MCF 10A (cell line): ENCODE results near the gene TWIST2. TPM values are rescaled to one million over a fixed set of nuclear protein-coding genes. Genes with fewer than 3 reads are reported as not detected.

Experiments
- BruUV-seq: library from RNA; stranded (reverse); fragments of 400-500 nt; replicated peaks from 2 replicates; lab custom pipeline; 2021; lab: Mats Ljungman, UMichigan
- CTCF ChIA-PET: fragments of 300-600 bp; sonication (Branson Sonifier 250); formaldehyde crosslinking; extraction: SDS; loops from one replicate; lab custom pipeline; 2021; ENCODE audit warnings: antibody characterized with exemption, inconsistent platforms; lab: Yijun Ruan, JAX
- POLR2A ChIA-PET: fragments of 300-600, 350-650 bp; sonication (Branson Sonifier 250); formaldehyde crosslinking; extraction: SDS; loops from one replicate; lab custom pipeline; 2020; ENCODE audit warnings: antibody characterized with exemption, inconsistent platforms; lab: Yijun Ruan, JAX
- DNase-seq: peaks from one replicate; pipeline ENCODE4 v3.0.0-alpha.2; 2018; ENCODE audit not compliant: unreplicated experiment
- H3K27ac Mint-ChIP-seq: one replicate; pipeline ENCODE4 v1.8.0; 2022; ENCODE audit warnings: mild to moderate bottlenecking, low read depth, mixed read lengths; ENCODE audit not compliant: unreplicated experiment
- H3K27me3 Mint-ChIP-seq: one replicate; pipeline ENCODE4 v1.8.0; 2022; ENCODE audit warnings: mixed read lengths; ENCODE audit not compliant: insufficient read depth, unreplicated experiment
- H3K36me3 Mint-ChIP-seq: one replicate; pipeline ENCODE4 v1.8.0; 2022; ENCODE audit warnings: mild to moderate bottlenecking, moderate library complexity, mixed read lengths; ENCODE audit not compliant: insufficient read depth, unreplicated experiment
- H3K4me1 Mint-ChIP-seq: one replicate; pipeline ENCODE4 v1.8.0; 2022; ENCODE audit warnings: mixed read lengths; ENCODE audit not compliant: insufficient read depth, unreplicated experiment
- H3K4me3 Mint-ChIP-seq: one replicate; pipeline ENCODE4 v1.8.0; 2022; ENCODE audit warnings: mild to moderate bottlenecking, moderate library complexity, mixed read lengths; ENCODE audit not compliant: unreplicated experiment
- H3K9me3 Mint-ChIP-seq: one replicate; pipeline ENCODE4 v1.8.0; 2022; ENCODE audit warnings: mixed read lengths; ENCODE audit not compliant: unreplicated experiment
- intact Hi-C: fragments of 100-400 bp; cut with micrococcal nuclease; formaldehyde crosslinking; loops from 2 replicates; pipeline ENCODE4 v1.14.1; 2022
- total RNA-seq: library from RNA; stranded (reverse); gene quantifications from 2 replicates; pipeline ENCODE4 v1.2.3, GENCODE V29; 2022
- TF ChIP-seq, protein P1 (sequence below): fragments of 200-600 bp; IDR thresholded peaks from one replicate; pipeline ENCODE4 v1.8.0; 2022; ENCODE audit warnings: antibody characterized with exemption, mild to moderate bottlenecking; ENCODE audit not compliant: unreplicated experiment

TWIST2 gene
- total RNA-seq, 1 experiment from 2014 or later = 30.2 TPM

DNA sequence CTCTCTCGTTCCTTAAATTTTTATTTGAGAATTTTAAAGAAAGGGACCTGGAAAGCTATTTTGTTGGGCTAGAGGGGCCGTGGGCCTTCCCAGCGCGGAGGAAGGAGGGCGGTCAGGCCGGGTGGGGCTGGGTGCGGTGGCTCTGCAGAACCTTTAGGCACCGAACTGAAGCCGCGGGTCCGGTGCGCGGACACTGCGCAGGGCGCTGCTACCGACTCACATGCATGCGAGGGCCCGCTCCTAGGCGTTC is 1.6 kb upstream of the TWIST2 start:
- no TSS peak for BruUV-seq

DNA sequence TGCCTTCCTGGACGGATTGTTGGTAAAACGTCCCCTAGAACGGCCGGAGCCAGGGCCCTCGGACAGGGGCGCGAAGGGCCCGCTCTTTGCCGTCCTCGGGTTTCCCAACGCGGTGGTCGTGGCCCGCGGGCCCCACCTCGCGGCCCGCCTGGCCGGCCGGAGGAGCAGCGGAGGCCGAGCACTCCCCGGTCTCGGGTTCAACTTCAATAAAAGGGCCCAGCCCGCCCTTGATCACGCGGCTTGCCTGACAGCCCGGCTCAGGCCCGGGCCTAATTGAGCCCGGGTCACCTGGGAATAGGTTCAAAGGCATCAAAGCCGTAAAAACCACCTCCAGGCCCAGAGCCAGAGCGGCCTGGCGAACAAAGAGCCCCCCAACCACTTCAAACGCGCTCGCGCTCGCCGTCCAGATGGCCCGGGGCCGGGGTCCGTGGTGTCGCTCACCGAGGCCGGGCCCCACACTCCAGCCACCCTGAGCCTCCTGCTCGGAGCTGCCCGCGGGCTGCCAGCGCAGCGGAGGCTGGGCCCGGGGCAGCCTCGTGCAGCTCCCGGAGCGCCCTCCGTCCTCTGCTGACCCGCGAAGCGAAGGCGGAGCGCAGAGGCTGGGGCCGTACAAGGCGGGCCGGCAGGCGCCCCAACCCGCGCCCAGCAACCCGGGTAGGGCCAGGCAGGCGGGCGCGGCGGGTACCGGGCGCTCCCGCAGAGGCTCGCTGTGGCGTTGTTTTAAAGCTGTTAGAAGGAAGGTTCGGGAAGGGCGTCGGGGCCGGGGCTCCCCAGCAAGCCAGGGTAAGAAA is 1.1 kb upstream of the TWIST2 start:
- BruUV-seq = no TSS peak
- Mint-ChIP-seq H3K27ac (no peak overlapping the region), H3K4me1 (peaks cover 6% of the 10 kb centered on the region), H3K9me3 (no peaks in the 10 kb centered on the region), H3K4me3 (peak overlapping the region; percentile 89), H3K27me3 (no peaks in the 10 kb centered on the region), H3K36me3 (peaks cover 7% of the 10 kb centered on the region)
- ChIA-PET POLR2A (interaction anchor here (1.7 to 5.7 kb wide), 5 partner anchors 16 to 128 kb away, joined by 5 to 54 read pairs (median 11); no protein-coding TSS in a partner anchor), CTCF (interaction anchor here (0.7 kb wide), 1 partner anchor 262 kb away, joined by 3 read pairs; no protein-coding TSS in a partner anchor)
- DNase-seq = no peak
- TF ChIP-seq, protein P1, sequence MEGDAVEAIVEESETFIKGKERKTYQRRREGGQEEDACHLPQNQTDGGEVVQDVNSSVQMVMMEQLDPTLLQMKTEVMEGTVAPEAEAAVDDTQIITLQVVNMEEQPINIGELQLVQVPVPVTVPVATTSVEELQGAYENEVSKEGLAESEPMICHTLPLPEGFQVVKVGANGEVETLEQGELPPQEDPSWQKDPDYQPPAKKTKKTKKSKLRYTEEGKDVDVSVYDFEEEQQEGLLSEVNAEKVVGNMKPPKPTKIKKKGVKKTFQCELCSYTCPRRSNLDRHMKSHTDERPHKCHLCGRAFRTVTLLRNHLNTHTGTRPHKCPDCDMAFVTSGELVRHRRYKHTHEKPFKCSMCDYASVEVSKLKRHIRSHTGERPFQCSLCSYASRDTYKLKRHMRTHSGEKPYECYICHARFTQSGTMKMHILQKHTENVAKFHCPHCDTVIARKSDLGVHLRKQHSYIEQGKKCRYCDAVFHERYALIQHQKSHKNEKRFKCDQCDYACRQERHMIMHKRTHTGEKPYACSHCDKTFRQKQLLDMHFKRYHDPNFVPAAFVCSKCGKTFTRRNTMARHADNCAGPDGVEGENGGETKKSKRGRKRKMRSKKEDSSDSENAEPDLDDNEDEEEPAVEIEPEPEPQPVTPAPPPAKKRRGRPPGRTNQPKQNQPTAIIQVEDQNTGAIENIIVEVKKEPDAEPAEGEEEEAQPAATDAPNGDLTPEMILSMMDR = no peak
- intact Hi-C loops = loop anchor here (1.0 kb wide), 1 partner anchor 127 kb away; no protein-coding TSS in a partner anchor

More for the DNA sequence above, 1.6 kb upstream of the TWIST2 start:
- TF ChIP-seq, protein P1 = no peak
- Mint-ChIP-seq H3K27me3 (no peaks in the 10 kb centered on the region), H3K27ac (no peak overlapping the region), H3K36me3 (peaks cover 7% of the 10 kb centered on the region), H3K4me1 (peaks cover under 1% of the 10 kb centered on the region), H3K9me3 (no peaks in the 10 kb centered on the region), H3K4me3 (no peak overlapping the region)
- ChIA-PET POLR2A (no interaction called here), CTCF (interaction anchor here (0.7 kb wide), 1 partner anchor 262 kb away, joined by 3 read pairs; no protein-coding TSS in a partner anchor)
- intact Hi-C loops = no loop called here
- DNase-seq = no peak

DNA sequence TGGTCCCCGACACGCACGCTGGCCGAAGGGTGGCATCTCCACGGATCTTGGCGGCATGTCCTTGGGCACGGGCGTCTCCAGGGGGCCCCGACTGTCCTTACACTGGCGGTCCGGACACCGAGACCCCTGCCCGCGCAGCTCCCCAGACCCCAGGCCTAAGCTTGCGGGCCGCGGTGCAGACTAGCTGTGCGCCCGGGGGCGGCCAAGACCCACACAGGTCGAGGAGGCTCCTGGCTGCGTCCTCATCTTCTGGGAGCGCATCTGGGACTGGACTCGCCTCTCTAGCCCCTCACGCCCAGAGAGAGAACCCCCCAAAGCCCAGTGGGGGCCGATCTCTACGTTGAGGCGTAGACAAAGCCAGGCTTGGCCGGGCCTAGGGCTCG is 475 bp upstream of the TWIST2 start:
- TF ChIP-seq, protein P1 = no peak
- intact Hi-C loops = loop anchor here (1.0 kb wide), 1 partner anchor 127 kb away; no protein-coding TSS in a partner anchor
- TSS peak; percentile 28 for BruUV-seq
- Mint-ChIP-seq H3K36me3 (peaks cover 7% of the 10 kb centered on the region), H3K9me3 (no peaks in the 10 kb centered on the region), H3K27me3 (no peaks in the 10 kb centered on the region), H3K27ac (no peak overlapping the region), H3K4me1 (peaks cover 11% of the 10 kb centered on the region), H3K4me3 (peak overlapping the region; percentile 89)
- DNase-seq = no peak
- POLR2A ChIA-PET = interaction anchor here (0.6 to 5.7 kb wide), 19 partner anchors 9 to 1119 kb away, joined by 3 to 54 read pairs (median 4); partner anchors contain the start of gene HDAC4
- CTCF ChIA-PET = interaction anchor here (0.5 to 1.5 kb wide), 7 partner anchors 12 to 222 kb away, joined by 3 to 6 read pairs (median 3); no protein-coding TSS in a partner anchor

DNA sequence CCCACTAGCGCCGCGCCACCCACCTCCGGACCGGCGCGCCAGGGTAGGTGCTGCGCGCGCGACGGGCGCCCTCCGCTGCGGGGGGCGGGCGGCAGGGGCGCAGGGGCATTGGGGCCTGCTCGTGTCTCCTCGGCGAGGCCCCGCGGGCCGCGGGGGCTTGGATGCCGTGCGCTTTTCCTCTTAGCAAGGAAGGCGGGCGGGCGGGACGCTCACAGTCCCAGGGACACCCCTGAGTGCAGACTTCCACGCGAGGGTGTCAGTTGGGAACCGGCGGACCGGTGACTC is 748 bp downstream of the TWIST2 start:
- POLR2A ChIA-PET = interaction anchor here (0.7 to 5.7 kb wide), 21 partner anchors 9 to 562 kb away, joined by 3 to 54 read pairs (median 4); partner anchors contain the start of gene HDAC4
- H3K27ac Mint-ChIP-seq = peak overlapping the region; percentile 49
- H3K27me3 Mint-ChIP-seq = no peaks in the 10 kb centered on the region
- peaks cover 13% of the 10 kb centered on the region for H3K4me1 Mint-ChIP-seq
- BruUV-seq = no TSS peak
- CTCF ChIA-PET = interaction anchor here (0.6 to 1.5 kb wide), 7 partner anchors 13 to 1168 kb away, joined by 3 to 6 read pairs (median 5); no protein-coding TSS in a partner anchor
- no peaks in the 10 kb centered on the region for H3K9me3 Mint-ChIP-seq
- H3K36me3 Mint-ChIP-seq = peaks cover 7% of the 10 kb centered on the region
- peak overlapping the region; percentile 89 for H3K4me3 Mint-ChIP-seq
- TF ChIP-seq, protein P1 = no peak
- intact Hi-C loops = loop anchor here (2.0 kb wide), 2 partner anchors 100 to 128 kb away; no protein-coding TSS in a partner anchor
- peak; percentile 22 for DNase-seq
